A673 (cell line): Measurements from ENCODE around the gene STOML3.

Experiments used
- EZH2 ChIP-seq: fragments of 200-600 bp; sonication (generic); IDR thresholded peaks from 2 replicates; pipeline ENCODE4 v1.6.1; 2017; ENCODE audit warnings: borderline replicate concordance, low read depth, mild to moderate bottlenecking, mixed read lengths, antibody characterized with exemption, low read length; ENCODE audit not compliant: poor library complexity, severe bottlenecking
- TF ChIP-seq, protein P1 (sequence below): fragments of 300-800, 200-600 bp; sonication (generic); conservative IDR thresholded peaks from 2 replicates; pipeline ENCODE4 v1.5.1; 2017; ENCODE audit warnings: low read depth, mild to moderate bottlenecking, antibody characterized with exemption, low read length, moderate library complexity, mixed read lengths

DNA sequence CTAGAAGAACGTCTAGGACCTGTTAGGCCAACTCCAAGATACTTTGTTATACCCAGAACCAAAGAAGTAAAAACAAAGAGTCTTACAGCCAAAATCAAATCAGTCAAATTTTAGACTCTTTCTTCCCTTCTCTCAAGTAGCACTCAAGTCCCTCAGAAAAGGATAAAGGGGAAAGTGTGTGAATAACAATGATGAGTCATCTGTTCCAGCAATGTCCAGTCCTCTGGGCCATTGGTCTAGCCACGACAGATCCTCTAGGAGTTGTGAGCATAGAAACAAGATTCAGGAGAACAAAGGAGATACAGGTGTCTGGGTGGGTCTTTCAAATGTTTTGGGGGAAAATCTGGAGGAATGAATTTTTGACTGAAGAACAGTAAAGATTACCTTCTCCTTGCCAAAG, 36.3 kb downstream of the STOML3 start:
- TF ChIP-seq, protein P1, sequence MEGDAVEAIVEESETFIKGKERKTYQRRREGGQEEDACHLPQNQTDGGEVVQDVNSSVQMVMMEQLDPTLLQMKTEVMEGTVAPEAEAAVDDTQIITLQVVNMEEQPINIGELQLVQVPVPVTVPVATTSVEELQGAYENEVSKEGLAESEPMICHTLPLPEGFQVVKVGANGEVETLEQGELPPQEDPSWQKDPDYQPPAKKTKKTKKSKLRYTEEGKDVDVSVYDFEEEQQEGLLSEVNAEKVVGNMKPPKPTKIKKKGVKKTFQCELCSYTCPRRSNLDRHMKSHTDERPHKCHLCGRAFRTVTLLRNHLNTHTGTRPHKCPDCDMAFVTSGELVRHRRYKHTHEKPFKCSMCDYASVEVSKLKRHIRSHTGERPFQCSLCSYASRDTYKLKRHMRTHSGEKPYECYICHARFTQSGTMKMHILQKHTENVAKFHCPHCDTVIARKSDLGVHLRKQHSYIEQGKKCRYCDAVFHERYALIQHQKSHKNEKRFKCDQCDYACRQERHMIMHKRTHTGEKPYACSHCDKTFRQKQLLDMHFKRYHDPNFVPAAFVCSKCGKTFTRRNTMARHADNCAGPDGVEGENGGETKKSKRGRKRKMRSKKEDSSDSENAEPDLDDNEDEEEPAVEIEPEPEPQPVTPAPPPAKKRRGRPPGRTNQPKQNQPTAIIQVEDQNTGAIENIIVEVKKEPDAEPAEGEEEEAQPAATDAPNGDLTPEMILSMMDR = no peak
- no peak for TF ChIP-seq EZH2
